BE2C (cell line): ENCODE results near the gene DENND1A.

Experiments
- DNase-seq: peaks from one replicate; pipeline ENCODE4 v3.0.0-alpha.2; 2020
- H3K27me3 ChIP-seq: fragments of 250-450 bp; sonication (Bioruptor Pico); 2 replicates; pipeline ENCODE4 v1.5.1; 2020; ENCODE audit warnings: mild to moderate bottlenecking
- H3K36me3 ChIP-seq: fragments of 250-450 bp; sonication (Bioruptor Pico); 2 replicates; pipeline ENCODE4 v1.5.1; 2020; ENCODE audit warnings: mild to moderate bottlenecking
- H3K4me1 ChIP-seq: fragments of 250-450 bp; sonication (Bioruptor Pico); 2 replicates; pipeline ENCODE4 v1.5.1; 2020
- H3K4me3 ChIP-seq: 2 replicates; pipeline ENCODE4 v1.5.1; 2011; ENCODE audit warnings: low read depth, low read length
- H3K9me3 ChIP-seq: fragments of 250-450 bp; sonication (Bioruptor Pico); 2 replicates; pipeline ENCODE4 v1.5.1; 2020
- TF ChIP-seq, protein P1 (sequence below): IDR thresholded peaks from 2 replicates; pipeline ENCODE4 v1.5.1; 2012; ENCODE audit warnings: mild to moderate bottlenecking, low read depth, low read length

The DENND1A gene

GRCh38 chr9:123749580-123750202 lies 180.2 kb downstream of the DENND1A start:
- Histone ChIP-seq H3K27me3 (no peaks in the 10 kb centered on the region), H3K9me3 (no peaks in the 10 kb centered on the region; the same call in 1 of the 2 replicates), H3K4me1 (no peaks in the 10 kb centered on the region), H3K4me3 (no peak overlapping the region), H3K36me3 (no peaks in the 10 kb centered on the region)
- TF ChIP-seq, protein P1, sequence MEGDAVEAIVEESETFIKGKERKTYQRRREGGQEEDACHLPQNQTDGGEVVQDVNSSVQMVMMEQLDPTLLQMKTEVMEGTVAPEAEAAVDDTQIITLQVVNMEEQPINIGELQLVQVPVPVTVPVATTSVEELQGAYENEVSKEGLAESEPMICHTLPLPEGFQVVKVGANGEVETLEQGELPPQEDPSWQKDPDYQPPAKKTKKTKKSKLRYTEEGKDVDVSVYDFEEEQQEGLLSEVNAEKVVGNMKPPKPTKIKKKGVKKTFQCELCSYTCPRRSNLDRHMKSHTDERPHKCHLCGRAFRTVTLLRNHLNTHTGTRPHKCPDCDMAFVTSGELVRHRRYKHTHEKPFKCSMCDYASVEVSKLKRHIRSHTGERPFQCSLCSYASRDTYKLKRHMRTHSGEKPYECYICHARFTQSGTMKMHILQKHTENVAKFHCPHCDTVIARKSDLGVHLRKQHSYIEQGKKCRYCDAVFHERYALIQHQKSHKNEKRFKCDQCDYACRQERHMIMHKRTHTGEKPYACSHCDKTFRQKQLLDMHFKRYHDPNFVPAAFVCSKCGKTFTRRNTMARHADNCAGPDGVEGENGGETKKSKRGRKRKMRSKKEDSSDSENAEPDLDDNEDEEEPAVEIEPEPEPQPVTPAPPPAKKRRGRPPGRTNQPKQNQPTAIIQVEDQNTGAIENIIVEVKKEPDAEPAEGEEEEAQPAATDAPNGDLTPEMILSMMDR, result no peak
- DNase-seq, result no peak

- Histone ChIP-seq H3K36me3 (no peaks in the 10 kb centered on the region), H3K4me1 (no peaks in the 10 kb centered on the region), H3K4me3 (no peak overlapping the region), H3K9me3 (no peaks in the 10 kb centered on the region; the same call in 1 of the 2 replicates), H3K27me3 (no peaks in the 10 kb centered on the region)
- no peak for DNase-seq
- TF ChIP-seq, protein P1, result no peak
These were observed 183.2 kb downstream of the DENND1A start for GRCh38 chr9:123746765-123747164.

DNA sequence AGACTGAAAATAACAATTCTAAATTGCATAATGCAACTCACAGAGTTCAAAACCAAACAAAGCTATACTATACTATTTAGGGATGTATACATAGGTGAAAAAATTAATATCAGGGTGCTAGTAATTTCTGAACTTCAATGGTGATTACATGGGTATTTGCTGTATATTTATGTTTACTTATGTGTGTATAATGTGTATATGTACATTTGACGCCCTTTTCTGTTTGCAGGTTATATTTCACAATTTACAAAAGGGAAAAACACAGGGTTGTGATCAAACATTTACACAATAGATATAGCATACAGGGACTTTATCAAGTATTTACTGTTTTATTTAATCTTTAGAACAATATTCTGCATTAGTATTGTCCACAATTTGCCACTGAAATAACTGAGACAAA lies 184.0 kb downstream of the DENND1A start:
- Histone ChIP-seq H3K4me1 (no peaks in the 10 kb centered on the region), H3K4me3 (no peak overlapping the region), H3K36me3 (no peaks in the 10 kb centered on the region), H3K27me3 (no peaks in the 10 kb centered on the region), H3K9me3 (no peaks in the 10 kb centered on the region; the same call in 1 of the 2 replicates)
- TF ChIP-seq, protein P1, result no peak
- DNase-seq, result no peak

DNA sequence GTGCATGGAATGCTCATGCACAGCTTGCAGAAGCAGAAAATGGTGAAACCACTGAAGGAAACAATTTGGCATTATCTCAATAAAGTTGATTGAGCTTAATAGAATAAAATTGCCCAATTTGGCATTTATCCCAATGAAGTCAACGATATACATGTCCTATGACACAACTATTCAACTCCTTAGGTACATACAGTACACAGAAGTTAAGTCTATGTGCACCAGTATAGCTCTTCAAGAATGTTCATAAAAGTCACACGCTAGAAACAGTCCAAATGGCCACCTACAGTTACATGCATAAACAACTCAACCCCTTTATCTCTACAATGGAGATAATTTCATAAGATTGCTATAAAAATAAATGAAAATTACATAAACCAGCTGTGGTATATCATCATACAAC lies 184.5 kb downstream of the DENND1A start:
- Histone ChIP-seq H3K36me3 (no peaks in the 10 kb centered on the region), H3K9me3 (no peaks in the 10 kb centered on the region; the same call in 1 of the 2 replicates), H3K4me3 (no peak overlapping the region), H3K27me3 (no peaks in the 10 kb centered on the region), H3K4me1 (no peaks in the 10 kb centered on the region)
- no peak for DNase-seq
- TF ChIP-seq, protein P1, result no peak

DNA sequence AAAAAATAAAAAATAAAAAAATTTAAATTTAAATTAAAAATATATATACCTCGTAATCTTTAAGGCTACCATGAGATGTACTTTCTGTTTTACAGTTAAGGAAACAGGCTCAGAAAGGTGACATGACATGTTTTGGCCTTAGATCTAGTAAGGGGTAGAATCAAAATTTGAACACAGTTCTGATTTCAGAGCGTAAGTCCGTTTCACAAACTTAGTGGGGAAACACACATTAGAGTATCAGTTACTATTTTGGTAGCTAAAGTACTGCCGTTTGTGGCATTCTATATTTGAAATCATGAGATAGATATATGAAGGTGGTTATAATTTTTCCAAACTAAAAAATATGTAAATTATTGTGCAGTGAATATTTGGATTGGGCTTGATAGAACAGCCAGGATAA lies 186.2 kb downstream of the DENND1A start:
- Histone ChIP-seq H3K4me3 (no peak overlapping the region), H3K9me3 (no peaks in the 10 kb centered on the region; the same call in 1 of the 2 replicates), H3K36me3 (no peaks in the 10 kb centered on the region), H3K4me1 (no peaks in the 10 kb centered on the region), H3K27me3 (no peaks in the 10 kb centered on the region)
- TF ChIP-seq, protein P1, result no peak
- DNase-seq, result no peak

DNA sequence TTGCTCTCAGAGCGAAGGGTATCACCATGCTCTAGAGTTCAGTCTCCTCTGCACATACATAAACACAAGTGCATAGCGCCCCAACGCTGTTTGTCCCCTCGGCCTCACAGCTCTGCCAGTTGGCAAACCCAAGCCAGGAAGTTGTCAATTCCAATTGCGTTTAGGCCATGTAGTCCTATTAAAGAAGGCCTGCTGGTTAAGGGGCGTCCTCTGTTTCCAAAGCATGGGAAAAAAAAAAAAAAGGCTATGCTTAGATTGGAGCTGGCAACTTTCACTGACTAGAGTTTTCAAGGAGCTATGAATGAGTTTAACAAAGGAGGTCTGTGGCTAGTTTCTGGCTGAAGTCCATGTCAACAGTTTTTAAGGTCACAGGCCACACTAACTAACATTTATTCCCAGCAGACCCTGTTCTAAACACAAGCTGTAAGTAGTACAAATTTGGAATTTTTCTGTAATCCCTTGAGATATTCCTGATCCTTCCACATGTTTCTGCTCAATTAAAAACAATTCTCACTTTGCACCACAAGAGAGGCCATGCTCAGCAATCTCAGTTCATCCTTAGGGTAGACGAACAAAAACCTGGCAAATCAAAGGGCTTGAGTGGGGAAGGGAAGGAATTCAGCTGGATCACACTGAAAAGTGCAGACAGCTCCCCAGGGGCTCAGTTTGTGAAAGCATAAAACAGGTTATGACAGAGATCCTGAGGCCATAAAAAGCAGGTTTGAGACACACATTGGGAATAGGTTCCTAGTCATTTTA lies 187.7 kb downstream of the DENND1A start:
- TF ChIP-seq, protein P1, result no peak
- Histone ChIP-seq H3K9me3 (no peaks in the 10 kb centered on the region; the same call in 1 of the 2 replicates), H3K4me1 (0 out of 2 replicates have a peak, but pooled peaks cover 5% of the 10 kb centered on the region), H3K4me3 (no peak overlapping the region), H3K36me3 (no peaks in the 10 kb centered on the region), H3K27me3 (no peaks in the 10 kb centered on the region)
- no peak for DNase-seq
